Measurements from ENCODE around the gene RAB6B. TPM values are rescaled to one million over a fixed set of nuclear protein-coding genes. Genes with fewer than 3 reads are reported as not detected.

Gene RAB6B
- total RNA-seq, 2 donors from 2014 or later, result 2.6 to 5.6 TPM

GRCh38 chr3:133937061-133937686 is 41.5 kb upstream of the RAB6B start:
- H3K4me1 ChIP-seq, result peaks cover 6% of the 10 kb centered on the region
- no peaks in the 10 kb centered on the region for H3K9me3 ChIP-seq
- H3K4me3 ChIP-seq, result no peak overlapping the region
- H3K36me3 ChIP-seq, result no peaks in the 10 kb centered on the region
- no peak for TF ChIP-seq CTCF (IDR thresholded peaks at IDR 0.05)
- DNase-seq, result peak; percentile 16
- H3K27me3 ChIP-seq, result no peaks in the 10 kb centered on the region
- no peak overlapping the region for H3K27ac ChIP-seq
- no peak overlapping the region for H3K9ac ChIP-seq (ENCODE audit: low read depth in 2 of 2, low read length in 2 of 2)
- intact Hi-C loops (cut with DNase I), result no loop called here

- no peak overlapping the region for H3K9ac ChIP-seq (ENCODE audit: low read depth in 2 of 2, low read length in 2 of 2)
- intact Hi-C loops (cut with DNase I), result no loop called here
- TF ChIP-seq CTCF (IDR thresholded peaks at IDR 0.05), result no peak
- H3K9me3 ChIP-seq, result no peaks in the 10 kb centered on the region
- H3K4me3 ChIP-seq, result no peak overlapping the region
- peaks cover 6% of the 10 kb centered on the region for H3K4me1 ChIP-seq
- H3K27me3 ChIP-seq, result no peaks in the 10 kb centered on the region
- no peak overlapping the region for H3K27ac ChIP-seq
- H3K36me3 ChIP-seq, result no peaks in the 10 kb centered on the region
- DNase-seq, result peak; percentile 14
Measured at GRCh38 chr3:133935843-133936769, 40.4 kb upstream of the RAB6B start.

GRCh38 chr3:133934996-133935842 is 39.5 kb upstream of the RAB6B start:
- H3K9ac ChIP-seq (ENCODE audit: low read depth in 2 of 2, low read length in 2 of 2), result no peak overlapping the region
- intact Hi-C loops (cut with DNase I), result loop anchor here (5.0 kb wide), 1 partner anchor 277 kb away; no protein-coding TSS in a partner anchor
- H3K4me1 ChIP-seq, result peaks cover 6% of the 10 kb centered on the region
- H3K9me3 ChIP-seq, result no peaks in the 10 kb centered on the region
- no peak overlapping the region for H3K27ac ChIP-seq
- TF ChIP-seq CTCF (IDR thresholded peaks at IDR 0.05), result no peak
- H3K36me3 ChIP-seq, result no peaks in the 10 kb centered on the region
- no peaks in the 10 kb centered on the region for H3K27me3 ChIP-seq
- DNase-seq, result peak; percentile 16
- no peak overlapping the region for H3K4me3 ChIP-seq

GRCh38 chr3:133934073-133934970 is 38.6 kb upstream of the RAB6B start:
- DNase-seq, result peak; percentile 69
- Histone ChIP-seq H3K27me3 (no peaks in the 10 kb centered on the region), H3K9me3 (no peaks in the 10 kb centered on the region), H3K36me3 (no peaks in the 10 kb centered on the region), H3K9ac (ENCODE audit: low read depth in 2 of 2, low read length in 2 of 2) (peak overlapping the region in 1 of 2 donors; percentile 13), H3K4me3 (no peak overlapping the region), H3K4me1 (peaks cover 6% of the 10 kb centered on the region), H3K27ac (no peak overlapping the region)
- intact Hi-C loops (cut with DNase I), result loop anchor here (5.0 kb wide), 1 partner anchor 278 kb away; no protein-coding TSS in a partner anchor
- no peak for TF ChIP-seq CTCF (IDR thresholded peaks at IDR 0.05)
